Mucosa of descending colon (tissue), 3 donors: ENCODE measurements around the gene SH3BP1. TPM values are rescaled to one million over a fixed set of nuclear protein-coding genes. Genes with fewer than 3 reads are reported as not detected.
"Not testable (repeated sequence)": the region's sequence is repeated elsewhere in the genome, so short reads cannot be mapped to it uniquely, and the experiment has no call there.

Experiments
- ATAC-seq: fragments of 200-7000 bp; cut with Tn5 transposase; one replicate; pipeline ENCODE4 v1.9.1; 2020; ENCODE audit warnings: mild to moderate bottlenecking, moderate library complexity
- DNase-seq, 3 donors: peaks; one replicate each; pipeline ENCODE4 v3.0.0-alpha.2; 2020
- H3K36me3 ChIP-seq: fragments of 200-600 bp; one replicate; pipeline ENCODE4 v1.8.0; 2021; ENCODE audit warnings: low read depth, mild to moderate bottlenecking
- H3K4me1 ChIP-seq: fragments of 200-600 bp; one replicate; pipeline ENCODE4 v1.8.0; 2021; ENCODE audit warnings: low read depth, mild to moderate bottlenecking
- H3K4me3 ChIP-seq: fragments of 200-600 bp; one replicate; pipeline ENCODE4 v1.8.0; 2021; ENCODE audit warnings: mild to moderate bottlenecking
- H3K9me3 ChIP-seq: fragments of 200-600 bp; one replicate; pipeline ENCODE4 v1.8.0; 2021; ENCODE audit warnings: mild to moderate bottlenecking
- intact Hi-C, 2 donors: fragments of 100-400 bp; cut with DNase I in 1 of 2; cut with micrococcal nuclease in 1 of 2; formaldehyde crosslinking; loops; one replicate each; pipeline versions ENCODE4 v1.11.0 to v1.11.1; 2022; cut with DNase I, micrococcal nuclease
- total RNA-seq, 3 donors: library from RNA; stranded (reverse); fragmentation: NEBNext Ultra II Directional in 2 of 3; extraction: Animal tissue kit (Norgen Biotek cat#: 25700) in 2 of 3; gene quantifications; one replicate each; pipeline versions ENCODE4 v1.2.1 to v1.2.4, GENCODE V29; 2021 to 2023
- TF ChIP-seq, protein P1 (sequence below): fragments of 200-600 bp; IDR thresholded peaks from one replicate; pipeline ENCODE4 v1.8.0; 2022; ENCODE audit warnings: antibody characterized with exemption, mild to moderate bottlenecking
- donor health status: DM: no; HTN: no; CAD: no; lungs with moderate emphysema.
- donor health status: DM: no; HTN: no; CAD: no.
- donor health status: DM: no; HTN: yes; CAD: no.

SH3BP1 gene
- total RNA-seq, 3 donors from 2014 or later = 48.8 to 98.2 (median 96.6) TPM

DNA sequence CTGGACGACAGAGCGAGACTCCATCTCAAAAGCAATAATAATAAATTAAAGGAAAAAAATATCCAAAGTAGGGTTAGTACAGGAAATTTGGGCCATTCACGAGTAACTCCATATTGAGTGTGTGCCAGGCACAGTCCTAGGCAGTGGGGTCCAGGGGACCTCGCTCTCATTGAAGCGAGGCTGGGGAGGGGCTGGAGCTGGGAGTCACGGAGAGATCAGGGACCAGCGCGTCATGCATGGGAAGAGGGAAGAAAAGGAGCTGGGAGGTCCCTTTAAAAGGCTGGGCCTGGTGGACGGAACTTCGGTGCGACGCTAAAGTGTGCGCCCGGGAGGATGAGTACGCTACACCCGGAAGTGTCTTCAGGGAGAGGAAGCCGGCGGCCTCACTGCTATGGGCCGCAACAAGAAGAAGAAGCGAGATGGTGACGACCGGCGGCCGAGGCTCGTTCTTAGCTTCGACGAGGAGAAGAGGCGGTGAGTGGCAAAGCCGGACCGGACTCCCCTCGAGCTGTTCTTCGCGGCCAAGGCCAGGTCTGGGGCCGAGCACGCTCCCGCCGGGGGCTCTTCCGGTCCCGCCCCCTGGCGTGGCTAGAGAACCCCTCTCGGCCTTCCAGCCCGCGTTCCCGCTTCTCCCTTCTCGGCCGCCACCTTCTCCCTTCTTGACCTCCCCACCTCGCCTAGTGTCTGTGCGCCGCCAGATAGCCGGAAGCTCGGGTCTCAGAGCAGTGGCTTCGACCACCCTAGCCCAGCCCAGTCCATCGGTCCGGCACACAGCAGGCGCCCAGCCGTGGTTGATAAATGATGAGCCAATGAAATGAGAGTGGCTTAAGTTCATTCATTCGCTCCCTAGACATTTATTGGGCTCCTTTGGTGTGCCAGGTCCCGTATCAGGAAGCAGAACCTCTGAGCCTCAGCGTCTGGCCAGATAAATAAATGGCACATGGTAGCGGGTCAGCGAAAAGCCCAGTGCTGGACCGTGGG is 46.8 kb downstream of the SH3BP1 start, which contains the start of gene NOL12:
Gene NOL12 (plus strand): TSS at position 342 of the 981 bp plus-strand sequence. CDS start 50 bp downstream, at position 392.
- ATAC-seq = peak; percentile 82
- TF ChIP-seq, protein P1, sequence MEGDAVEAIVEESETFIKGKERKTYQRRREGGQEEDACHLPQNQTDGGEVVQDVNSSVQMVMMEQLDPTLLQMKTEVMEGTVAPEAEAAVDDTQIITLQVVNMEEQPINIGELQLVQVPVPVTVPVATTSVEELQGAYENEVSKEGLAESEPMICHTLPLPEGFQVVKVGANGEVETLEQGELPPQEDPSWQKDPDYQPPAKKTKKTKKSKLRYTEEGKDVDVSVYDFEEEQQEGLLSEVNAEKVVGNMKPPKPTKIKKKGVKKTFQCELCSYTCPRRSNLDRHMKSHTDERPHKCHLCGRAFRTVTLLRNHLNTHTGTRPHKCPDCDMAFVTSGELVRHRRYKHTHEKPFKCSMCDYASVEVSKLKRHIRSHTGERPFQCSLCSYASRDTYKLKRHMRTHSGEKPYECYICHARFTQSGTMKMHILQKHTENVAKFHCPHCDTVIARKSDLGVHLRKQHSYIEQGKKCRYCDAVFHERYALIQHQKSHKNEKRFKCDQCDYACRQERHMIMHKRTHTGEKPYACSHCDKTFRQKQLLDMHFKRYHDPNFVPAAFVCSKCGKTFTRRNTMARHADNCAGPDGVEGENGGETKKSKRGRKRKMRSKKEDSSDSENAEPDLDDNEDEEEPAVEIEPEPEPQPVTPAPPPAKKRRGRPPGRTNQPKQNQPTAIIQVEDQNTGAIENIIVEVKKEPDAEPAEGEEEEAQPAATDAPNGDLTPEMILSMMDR = no peak
- Histone ChIP-seq H3K4me3 (peak within 1 kb of the TSS; percentile 83), H3K4me1 (peaks cover 43% of the 10 kb centered on the region), H3K9me3 (no peaks in the 10 kb centered on the region), H3K36me3 (no peaks in the 10 kb centered on the region)
- peak; percentile 87 to 91 (median 90) for DNase-seq
- intact Hi-C loops = loop anchor here in 1 of 2 donors (5.0 to 10.0 kb wide), 2 partner anchors 44 to 61 kb away; no protein-coding TSS in a partner anchor

DNA sequence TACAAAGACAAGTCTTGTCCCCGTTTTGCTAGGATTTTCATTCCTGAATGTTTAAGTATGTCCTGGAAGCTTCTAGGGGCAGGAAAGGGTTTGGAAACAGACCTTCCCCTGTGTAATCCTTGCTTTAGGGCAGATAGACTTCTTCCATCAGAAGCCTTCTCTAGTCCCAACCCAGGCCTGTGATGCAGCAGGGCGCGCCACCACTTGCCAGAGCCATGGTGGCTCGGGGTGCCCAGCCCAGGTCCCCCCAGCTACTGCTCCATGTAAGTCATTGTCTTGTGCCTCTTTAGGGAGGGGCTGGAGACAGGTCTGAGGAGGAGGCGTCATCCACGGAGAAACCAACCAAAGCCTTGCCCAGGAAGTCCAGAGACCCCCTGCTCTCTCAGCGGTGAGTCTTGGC is 50.9 kb downstream of the SH3BP1 start:
- no peak for DNase-seq
- Histone ChIP-seq H3K4me3 (no peak overlapping the region), H3K4me1 (peaks cover 27% of the 10 kb centered on the region), H3K36me3 (peaks cover 5% of the 10 kb centered on the region), H3K9me3 (no peaks in the 10 kb centered on the region)
- ATAC-seq = no peak
- intact Hi-C loops = no loop called here
- TF ChIP-seq, protein P1 = no peak

DNA sequence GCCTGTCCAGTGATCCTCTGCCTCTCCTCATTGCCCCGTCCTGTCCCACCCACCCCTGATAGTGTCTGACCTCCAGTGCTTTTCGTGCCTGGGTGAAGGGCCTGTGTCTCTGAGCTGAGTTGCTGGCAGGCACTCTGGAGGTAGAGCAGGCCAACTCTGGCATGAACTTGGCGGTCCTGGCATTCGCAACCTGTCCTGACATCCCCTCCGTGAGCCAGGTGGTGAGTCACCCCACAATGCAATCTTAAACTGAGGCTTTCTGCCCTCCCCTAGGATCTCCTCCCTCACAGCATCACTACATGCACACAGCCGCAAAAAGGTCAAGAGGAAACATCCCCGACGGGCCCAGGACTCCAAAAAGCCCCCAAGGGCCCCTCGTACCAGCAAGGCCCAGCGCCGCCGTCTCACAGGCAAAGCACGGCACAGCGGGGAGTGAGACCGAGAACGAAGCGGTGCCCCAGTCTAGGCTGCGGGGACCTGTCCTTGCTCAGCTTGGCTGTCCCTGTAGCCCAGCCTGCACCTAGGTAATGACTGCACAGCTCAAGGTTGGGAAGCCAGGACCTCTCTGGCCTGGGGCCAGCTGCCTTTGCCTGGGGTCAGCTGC is 51.5 kb downstream of the SH3BP1 start:
- ATAC-seq = no peak
- intact Hi-C loops = no loop called here
- no peak for DNase-seq
- no peaks in the 10 kb centered on the region for H3K9me3 ChIP-seq
- H3K4me1 ChIP-seq = peaks cover 23% of the 10 kb centered on the region
- TF ChIP-seq, protein P1 = no peak
- peaks cover 5% of the 10 kb centered on the region for H3K36me3 ChIP-seq
- no peak overlapping the region for H3K4me3 ChIP-seq

DNA sequence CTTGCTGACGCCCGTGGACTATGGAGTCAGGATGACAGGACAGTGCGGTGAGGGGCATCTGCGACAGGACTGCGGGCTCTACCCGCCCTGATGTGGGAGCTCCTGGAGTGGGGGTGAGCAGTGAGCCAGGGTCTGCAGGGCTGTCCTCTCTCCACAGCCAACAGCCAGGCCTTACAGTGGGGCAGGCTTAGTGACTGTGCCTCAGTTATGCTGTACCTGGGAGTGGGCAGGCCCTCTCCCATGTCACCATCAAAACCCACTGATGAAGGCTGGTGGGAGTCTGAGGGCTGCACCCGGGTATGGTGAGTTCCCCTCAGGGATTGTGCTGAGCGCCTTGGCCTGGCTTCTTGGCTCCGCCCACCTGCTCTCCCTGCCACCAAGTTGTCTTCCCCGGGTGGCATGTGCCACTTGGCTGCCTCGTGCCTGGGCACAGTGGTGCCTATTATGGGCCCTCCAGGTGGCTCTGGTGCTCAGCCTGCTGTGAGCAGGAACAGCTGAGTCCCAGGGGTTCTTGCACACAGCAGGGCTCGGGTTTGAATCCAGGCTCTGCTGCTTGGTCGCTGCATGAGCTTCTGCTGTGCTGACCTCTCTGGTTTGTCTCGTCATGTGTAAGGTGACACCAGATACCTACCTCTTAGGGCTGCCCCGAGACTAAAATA is 53.3 kb downstream of the SH3BP1 start:
- DNase-seq (no peak), ATAC-seq (no peak)
- Histone ChIP-seq H3K4me3 (no peak overlapping the region), H3K4me1 (peaks cover 23% of the 10 kb centered on the region), H3K36me3 (peaks cover 5% of the 10 kb centered on the region), H3K9me3 (no peaks in the 10 kb centered on the region)
- TF ChIP-seq, protein P1 = no peak
- intact Hi-C loops = no loop called here

DNA sequence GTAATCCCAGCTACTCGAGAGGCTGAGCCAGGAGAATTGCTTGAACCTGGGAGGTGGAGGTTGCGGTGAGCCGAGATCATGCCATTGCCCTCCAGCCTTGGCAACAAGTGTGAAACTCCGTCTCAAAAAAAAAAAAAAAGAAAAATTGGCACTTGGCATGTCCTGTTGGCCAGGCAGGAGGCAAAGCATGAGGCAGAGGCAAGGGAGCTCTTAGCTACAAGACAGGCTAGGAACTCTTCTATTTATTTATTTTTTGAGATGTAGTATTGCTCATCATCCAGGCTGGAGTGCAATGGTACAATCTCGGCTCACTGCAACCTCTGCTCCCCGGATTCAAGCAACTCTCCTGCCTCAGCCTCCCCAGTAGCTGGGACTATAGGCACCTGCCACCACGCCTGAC is 54.7 kb downstream of the SH3BP1 start:
- H3K9me3 ChIP-seq, DNase-seq, H3K4me3 ChIP-seq, H3K36me3 ChIP-seq, ATAC-seq, intact Hi-C loops: not testable (repeated sequence)
- peaks cover 15% of the 10 kb centered on the region for H3K4me1 ChIP-seq

DNA sequence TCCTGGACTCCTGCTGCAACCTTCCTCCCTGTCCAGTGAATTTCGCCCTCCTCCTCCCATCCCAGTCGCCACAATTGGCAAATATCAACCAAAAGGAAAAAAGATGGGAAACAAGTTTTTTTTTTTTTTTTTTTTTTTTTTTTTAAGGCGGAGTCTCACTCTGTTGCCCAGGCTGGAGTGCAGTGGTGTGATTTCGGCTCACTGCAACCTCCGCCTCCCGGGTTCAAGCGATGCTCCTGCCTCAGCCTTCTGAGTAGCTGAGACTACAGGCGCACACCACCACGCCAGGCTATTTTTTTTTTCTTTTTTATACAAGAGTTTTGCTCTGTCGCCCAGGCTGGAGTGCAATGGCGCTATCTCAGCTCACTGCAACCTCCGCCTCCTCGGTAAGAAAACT is 56.8 kb downstream of the SH3BP1 start:
- DNase-seq, H3K9me3 ChIP-seq, H3K36me3 ChIP-seq, intact Hi-C loops, ATAC-seq, H3K4me3 ChIP-seq: not testable (repeated sequence)
- peaks cover 14% of the 10 kb centered on the region for H3K4me1 ChIP-seq
